MCF 10A (cell line): ENCODE data around the gene CCDC141. TPM values are rescaled to one million over a fixed set of nuclear protein-coding genes. Genes with fewer than 3 reads are reported as not detected.
"Not testable (repeated sequence)": the region's sequence is repeated elsewhere in the genome, so short reads cannot be mapped to it uniquely, and the experiment has no call there.

Source experiments
- BruUV-seq: library from RNA; stranded (reverse); fragments of 400-500 nt; replicated peaks from 2 replicates; lab custom pipeline; 2021; lab: Mats Ljungman, UMichigan
- CTCF ChIA-PET: fragments of 300-600 bp; sonication (Branson Sonifier 250); formaldehyde crosslinking; extraction: SDS; loops from one replicate; lab custom pipeline; 2021; ENCODE audit warnings: antibody characterized with exemption, inconsistent platforms; lab: Yijun Ruan, JAX
- POLR2A ChIA-PET: fragments of 300-600, 350-650 bp; sonication (Branson Sonifier 250); formaldehyde crosslinking; extraction: SDS; loops from one replicate; lab custom pipeline; 2020; ENCODE audit warnings: antibody characterized with exemption, inconsistent platforms; lab: Yijun Ruan, JAX
- DNase-seq: peaks from one replicate; pipeline ENCODE4 v3.0.0-alpha.2; 2018; ENCODE audit not compliant: unreplicated experiment
- H3K27ac Mint-ChIP-seq: one replicate; pipeline ENCODE4 v1.8.0; 2022; ENCODE audit warnings: mild to moderate bottlenecking, low read depth, mixed read lengths; ENCODE audit not compliant: unreplicated experiment
- H3K27me3 Mint-ChIP-seq: one replicate; pipeline ENCODE4 v1.8.0; 2022; ENCODE audit warnings: mixed read lengths; ENCODE audit not compliant: insufficient read depth, unreplicated experiment
- H3K36me3 Mint-ChIP-seq: one replicate; pipeline ENCODE4 v1.8.0; 2022; ENCODE audit warnings: mild to moderate bottlenecking, moderate library complexity, mixed read lengths; ENCODE audit not compliant: insufficient read depth, unreplicated experiment
- H3K4me1 Mint-ChIP-seq: one replicate; pipeline ENCODE4 v1.8.0; 2022; ENCODE audit warnings: mixed read lengths; ENCODE audit not compliant: insufficient read depth, unreplicated experiment
- H3K4me3 Mint-ChIP-seq: one replicate; pipeline ENCODE4 v1.8.0; 2022; ENCODE audit warnings: mild to moderate bottlenecking, moderate library complexity, mixed read lengths; ENCODE audit not compliant: unreplicated experiment
- H3K9me3 Mint-ChIP-seq: one replicate; pipeline ENCODE4 v1.8.0; 2022; ENCODE audit warnings: mixed read lengths; ENCODE audit not compliant: unreplicated experiment
- intact Hi-C: fragments of 100-400 bp; cut with micrococcal nuclease; formaldehyde crosslinking; loops from 2 replicates; pipeline ENCODE4 v1.14.1; 2022
- total RNA-seq: library from RNA; stranded (reverse); gene quantifications from 2 replicates; pipeline ENCODE4 v1.2.3, GENCODE V29; 2022
- TF ChIP-seq, protein P1 (sequence below): fragments of 200-600 bp; IDR thresholded peaks from one replicate; pipeline ENCODE4 v1.8.0; 2022; ENCODE audit warnings: antibody characterized with exemption, mild to moderate bottlenecking; ENCODE audit not compliant: unreplicated experiment

CCDC141 gene
- total RNA-seq, 1 experiment from 2014 or later, result not detected

DNA sequence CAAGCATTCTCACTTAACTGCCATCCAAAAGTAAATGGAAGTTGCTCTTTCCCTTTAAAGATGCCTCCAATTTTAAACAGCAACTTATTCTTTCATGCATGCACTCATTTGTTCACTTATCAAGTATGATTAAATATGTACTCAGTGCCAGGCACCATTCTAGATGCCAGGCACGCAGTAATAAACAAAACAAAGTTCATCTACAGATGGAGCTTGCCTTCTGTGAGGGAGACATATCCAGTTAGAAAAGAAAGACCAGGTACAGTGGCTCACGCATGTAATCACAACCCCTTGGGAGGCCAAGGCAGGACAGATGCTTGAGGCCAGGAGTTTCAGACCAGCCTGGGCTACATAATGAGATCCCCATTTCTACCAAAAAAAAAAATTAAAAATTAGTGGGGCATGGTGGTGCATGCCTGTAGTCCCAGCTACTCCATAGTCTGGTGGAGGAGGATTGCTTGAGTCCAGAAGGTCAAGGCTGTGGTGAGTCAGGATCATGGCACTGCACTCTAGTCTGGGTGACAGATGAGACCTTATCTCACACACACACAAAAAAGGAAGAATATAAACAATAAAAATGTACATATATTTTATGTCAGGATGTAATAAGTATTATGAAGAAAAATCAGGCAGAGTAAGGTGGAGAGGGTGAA, 19.2 kb upstream of the CCDC141 start:
- no peak overlapping the region for H3K4me3 Mint-ChIP-seq
- intact Hi-C loops, result no loop called here
- H3K36me3 Mint-ChIP-seq, result no peaks in the 10 kb centered on the region
- TF ChIP-seq, protein P1, sequence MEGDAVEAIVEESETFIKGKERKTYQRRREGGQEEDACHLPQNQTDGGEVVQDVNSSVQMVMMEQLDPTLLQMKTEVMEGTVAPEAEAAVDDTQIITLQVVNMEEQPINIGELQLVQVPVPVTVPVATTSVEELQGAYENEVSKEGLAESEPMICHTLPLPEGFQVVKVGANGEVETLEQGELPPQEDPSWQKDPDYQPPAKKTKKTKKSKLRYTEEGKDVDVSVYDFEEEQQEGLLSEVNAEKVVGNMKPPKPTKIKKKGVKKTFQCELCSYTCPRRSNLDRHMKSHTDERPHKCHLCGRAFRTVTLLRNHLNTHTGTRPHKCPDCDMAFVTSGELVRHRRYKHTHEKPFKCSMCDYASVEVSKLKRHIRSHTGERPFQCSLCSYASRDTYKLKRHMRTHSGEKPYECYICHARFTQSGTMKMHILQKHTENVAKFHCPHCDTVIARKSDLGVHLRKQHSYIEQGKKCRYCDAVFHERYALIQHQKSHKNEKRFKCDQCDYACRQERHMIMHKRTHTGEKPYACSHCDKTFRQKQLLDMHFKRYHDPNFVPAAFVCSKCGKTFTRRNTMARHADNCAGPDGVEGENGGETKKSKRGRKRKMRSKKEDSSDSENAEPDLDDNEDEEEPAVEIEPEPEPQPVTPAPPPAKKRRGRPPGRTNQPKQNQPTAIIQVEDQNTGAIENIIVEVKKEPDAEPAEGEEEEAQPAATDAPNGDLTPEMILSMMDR, result no peak
- no peak for DNase-seq
- H3K4me1 Mint-ChIP-seq, result no peaks in the 10 kb centered on the region
- BruUV-seq, result no TSS peak
- no peak overlapping the region for H3K27ac Mint-ChIP-seq
- H3K9me3 Mint-ChIP-seq, result no peaks in the 10 kb centered on the region
- CTCF ChIA-PET, result interaction anchor here (0.6 kb wide), 1 partner anchor 1016 kb away, joined by 4 read pairs; no protein-coding TSS in a partner anchor
- H3K27me3 Mint-ChIP-seq, result no peaks in the 10 kb centered on the region
- POLR2A ChIA-PET, result no interaction called here

DNA sequence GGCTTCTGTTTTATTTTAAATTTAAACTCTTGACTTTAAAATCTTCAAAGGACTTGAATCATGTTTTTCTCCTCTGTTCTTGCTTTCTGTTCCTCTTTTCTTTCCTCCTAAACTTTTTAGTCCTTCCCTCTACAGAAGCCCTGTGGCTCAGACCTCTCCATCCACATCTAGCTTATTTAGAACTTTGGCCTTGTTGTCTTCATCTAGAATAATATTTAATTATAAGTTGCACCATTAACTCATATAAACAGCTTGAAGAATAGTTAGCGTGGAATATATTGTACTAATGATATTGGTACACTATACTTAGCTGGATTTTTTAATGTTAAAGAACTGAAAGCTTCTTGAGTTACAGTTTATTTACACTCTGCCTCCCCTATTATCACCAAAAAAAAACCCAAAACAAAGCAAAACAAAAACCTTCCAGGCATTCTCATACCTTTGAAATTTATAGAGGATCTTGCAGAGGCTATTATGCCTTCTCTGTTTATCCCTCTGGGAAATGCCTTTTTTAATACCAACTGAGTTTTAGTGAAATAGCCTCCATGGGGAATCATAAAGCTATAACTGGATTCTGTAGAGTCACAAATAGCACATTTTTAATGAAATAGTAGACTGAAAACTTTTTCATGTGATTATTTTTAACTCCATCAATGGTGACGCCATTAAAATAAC, 9.2 kb upstream of the CCDC141 start:
- POLR2A ChIA-PET, result interaction anchor here (1.1 kb wide), 1 partner anchor 51 kb away, joined by 3 read pairs; no protein-coding TSS in a partner anchor

DNA sequence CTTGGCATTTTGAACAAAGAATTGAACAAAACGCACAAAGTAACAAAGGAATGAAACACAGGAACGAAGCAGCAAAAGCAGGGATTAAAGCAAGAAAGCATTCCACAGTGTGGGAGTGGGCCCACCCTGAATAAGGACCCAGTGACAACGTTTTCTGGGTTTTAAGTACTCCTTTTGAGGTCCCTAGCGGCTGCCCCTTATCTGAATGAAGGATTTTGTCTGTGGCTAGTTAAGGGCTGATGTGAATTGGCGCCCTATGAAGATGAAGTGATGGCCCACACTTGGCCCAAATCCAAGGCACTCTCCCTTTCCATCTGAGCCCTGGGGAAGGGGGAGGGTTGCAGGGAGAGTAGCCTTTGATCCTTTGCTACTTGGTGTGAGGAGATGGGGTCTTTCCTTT, 7.8 kb upstream of the CCDC141 start:
- Mint-ChIP-seq H3K36me3 (no peaks in the 10 kb centered on the region), H3K27me3 (no peaks in the 10 kb centered on the region), H3K4me1 (peaks cover 8% of the 10 kb centered on the region), H3K9me3 (no peaks in the 10 kb centered on the region), H3K27ac (no peak overlapping the region), H3K4me3 (no peak overlapping the region)
- intact Hi-C loops, result no loop called here
- CTCF ChIA-PET, result interaction anchor here (0.6 to 2.1 kb wide), 4 partner anchors 10 to 149 kb away, joined by 3 to 5 read pairs (median 4); no protein-coding TSS in a partner anchor
- POLR2A ChIA-PET, result no interaction called here
- TF ChIP-seq, protein P1, result no peak
- no TSS peak for BruUV-seq
- no peak for DNase-seq

More for the DNA sequence above, 9.2 kb upstream of the CCDC141 start:
- TF ChIP-seq, protein P1, result no peak
- Mint-ChIP-seq H3K27ac (no peak overlapping the region), H3K36me3 (no peaks in the 10 kb centered on the region), H3K9me3 (no peaks in the 10 kb centered on the region), H3K4me1 (peaks cover 8% of the 10 kb centered on the region), H3K4me3 (no peak overlapping the region), H3K27me3 (no peaks in the 10 kb centered on the region)
- intact Hi-C loops, result no loop called here
- no peak for DNase-seq
- no TSS peak for BruUV-seq
- CTCF ChIA-PET, result interaction anchor here (2.1 kb wide), 1 partner anchor 8 kb away, joined by 4 read pairs; no protein-coding TSS in a partner anchor

DNA sequence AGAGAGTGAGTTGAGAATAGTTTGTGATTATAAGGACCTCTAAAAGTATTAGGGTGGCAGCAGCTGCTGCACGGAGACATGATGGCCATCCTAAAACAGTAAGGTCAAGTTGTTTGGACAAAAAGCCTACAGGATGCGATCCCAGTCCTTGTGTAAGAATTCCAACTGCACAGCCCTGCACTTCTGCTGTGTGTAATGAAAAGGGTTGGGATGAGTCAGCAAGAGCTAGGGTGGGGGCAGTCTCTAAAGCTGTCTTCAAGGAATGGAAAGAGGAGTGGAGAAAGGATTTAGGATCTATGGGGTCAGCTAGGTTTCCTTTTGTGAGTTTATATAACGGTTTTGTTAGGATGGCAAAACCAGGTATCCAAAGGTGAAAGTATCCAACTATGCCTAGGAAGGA, 3.6 kb upstream of the CCDC141 start:
- H3K27me3 Mint-ChIP-seq, BruUV-seq, H3K36me3 Mint-ChIP-seq, intact Hi-C loops, POLR2A ChIA-PET, CTCF ChIA-PET, H3K27ac Mint-ChIP-seq, H3K4me3 Mint-ChIP-seq, H3K4me1 Mint-ChIP-seq, H3K9me3 Mint-ChIP-seq: not testable (repeated sequence)
- peak; percentile 14 for DNase-seq
